Mesodermal cell (in vitro differentiated cells): ENCODE results near the gene CCND2.
A peak's percentile ranks its signal among the peaks of the same experiment; 100 is the strongest.

ENCODE experiments used
- H3K27ac ChIP-seq: 2 replicates; pipeline ENCODE4 v1.7.0; 2013; ENCODE audit warnings: mild to moderate bottlenecking, low read depth, low read length, moderate library complexity; ENCODE audit not compliant: severe bottlenecking
- H3K36me3 ChIP-seq: 2 replicates; pipeline ENCODE4 v1.7.1; 2013; ENCODE audit warnings: mild to moderate bottlenecking, low read length, moderate library complexity; ENCODE audit not compliant: control insufficient read depth, insufficient read depth
- H3K4me1 ChIP-seq: one replicate; pipeline ENCODE4 v1.7.1; 2013; ENCODE audit warnings: mild to moderate bottlenecking, low read length; ENCODE audit not compliant: insufficient read depth, control insufficient read depth, poor library complexity, severe bottlenecking
- H3K4me3 ChIP-seq: 2 replicates; pipeline ENCODE4 v1.7.0; 2013; ENCODE audit warnings: low read length, control low read depth, mild to moderate bottlenecking; ENCODE audit not compliant: insufficient read depth, poor library complexity, severe bottlenecking; ENCODE audit errors: extremely low read depth
- H3K9me3 ChIP-seq: 2 replicates; pipeline ENCODE4 v1.7.1; 2013; ENCODE audit warnings: mild to moderate bottlenecking, low read length, moderate library complexity; ENCODE audit not compliant: control insufficient read depth
- WGBS, 2 experiments: methylation state at CpG; one replicate each; pipeline ENCODE4 v1.1.5; 2013; ENCODE audit warnings: missing lambda C conversion rate in 2 of 2; ENCODE audit not compliant: insufficient coverage in 2 of 2; 5-methylcytosine and 5-hydroxymethylcytosine counted together

CCND2 gene

GRCh38 chr12:4293966-4294505 lies 20.5 kb downstream of the CCND2 start:
- Histone ChIP-seq H3K36me3 (peaks cover 98% of the 10 kb centered on the region), H3K27ac (no peak overlapping the region), H3K4me3 (no peak overlapping the region), H3K9me3 (no peaks in the 10 kb centered on the region), H3K4me1 (peaks cover 18% of the 10 kb centered on the region)
- 90 to 91% methylated on average over 13 of the region's 16 CpGs for WGBS, 2 experiments

- WGBS, 2 experiments, result 95% methylated on average over 5 of the region's 6 CpGs
- Histone ChIP-seq H3K27ac (no peak overlapping the region), H3K9me3 (no peaks in the 10 kb centered on the region), H3K4me3 (no peak overlapping the region), H3K36me3 (peaks cover 92% of the 10 kb centered on the region), H3K4me1 (peaks cover 10% of the 10 kb centered on the region)
Observed at GRCh38 chr12:4296751-4297150, 23.2 kb downstream of the CCND2 start.

- H3K4me3 ChIP-seq, result no peak overlapping the region
- peaks cover 92% of the 10 kb centered on the region for H3K36me3 ChIP-seq
- 96 to 97% methylated on average over 10 to 12 of the region's 13 CpGs for WGBS, 2 experiments
- H3K27ac ChIP-seq, result no peak overlapping the region
- H3K4me1 ChIP-seq, result peaks cover 17% of the 10 kb centered on the region
- H3K9me3 ChIP-seq, result no peaks in the 10 kb centered on the region
Observed at GRCh38 chr12:4297617-4298016, 24.1 kb downstream of the CCND2 start.

GRCh38 chr12:4300883-4301282 lies 27.3 kb downstream of the CCND2 start:
- H3K27ac ChIP-seq, result no peak overlapping the region
- H3K4me3 ChIP-seq, result no peak overlapping the region
- H3K36me3 ChIP-seq, result peaks cover 89% of the 10 kb centered on the region
- WGBS, 2 experiments, result 88 to 94% methylated on average over 2 to 5 of the region's 5 CpGs
- H3K4me1 ChIP-seq, result peaks cover 26% of the 10 kb centered on the region
- H3K9me3 ChIP-seq, result no peaks in the 10 kb centered on the region

GRCh38 chr12:4301932-4302501 lies 28.5 kb downstream of the CCND2 start:
- Histone ChIP-seq H3K4me3 (no peak overlapping the region), H3K9me3 (no peaks in the 10 kb centered on the region), H3K36me3 (peaks cover 86% of the 10 kb centered on the region), H3K27ac (no peak overlapping the region), H3K4me1 (peaks cover 29% of the 10 kb centered on the region)
- WGBS, 2 experiments, result 96 to 100% methylated on average over 10 to 11 of the region's 11 CpGs

GRCh38 chr12:4302881-4303280 lies 29.3 kb downstream of the CCND2 start:
- WGBS, 2 experiments, result 92 to 96% methylated on average over 4 of the region's 8 CpGs
- H3K27ac ChIP-seq, result peak overlapping the region; percentile 18
- H3K4me3 ChIP-seq, result no peak overlapping the region
- no peaks in the 10 kb centered on the region for H3K9me3 ChIP-seq
- peaks cover 34% of the 10 kb centered on the region for H3K4me1 ChIP-seq
- H3K36me3 ChIP-seq, result peaks cover 77% of the 10 kb centered on the region

GRCh38 chr12:4303750-4304149 lies 30.2 kb downstream of the CCND2 start:
- H3K4me1 ChIP-seq, result peaks cover 33% of the 10 kb centered on the region
- peak overlapping the region; percentile 32 for H3K27ac ChIP-seq
- H3K9me3 ChIP-seq, result no peaks in the 10 kb centered on the region
- 91 to 93% methylated on average over 3 of the region's 3 CpGs for WGBS, 2 experiments
- H3K36me3 ChIP-seq, result peaks cover 72% of the 10 kb centered on the region
- no peak overlapping the region for H3K4me3 ChIP-seq

GRCh38 chr12:4307593-4308333 lies 34.2 kb downstream of the CCND2 start:
- no peak overlapping the region for H3K4me3 ChIP-seq
- WGBS, 2 experiments, result 28 to 29% methylated on average over 24 to 25 of the region's 25 CpGs
- H3K27ac ChIP-seq, result peak overlapping the region; percentile 62
- peaks cover 17% of the 10 kb centered on the region for H3K4me1 ChIP-seq
- H3K9me3 ChIP-seq, result no peaks in the 10 kb centered on the region
- peaks cover 52% of the 10 kb centered on the region for H3K36me3 ChIP-seq

GRCh38 chr12:4308334-4308950 lies 34.9 kb downstream of the CCND2 start:
- Histone ChIP-seq H3K27ac (no peak overlapping the region), H3K9me3 (no peaks in the 10 kb centered on the region), H3K4me3 (no peak overlapping the region), H3K4me1 (peaks cover 13% of the 10 kb centered on the region), H3K36me3 (peaks cover 45% of the 10 kb centered on the region)
- WGBS, 2 experiments, result 88 to 95% methylated on average over 10 to 11 of the region's 14 CpGs

- Histone ChIP-seq H3K4me3 (no peak overlapping the region), H3K9me3 (no peaks in the 10 kb centered on the region), H3K36me3 (peaks cover 17% of the 10 kb centered on the region), H3K27ac (no peak overlapping the region), H3K4me1 (peaks cover 5% of the 10 kb centered on the region)
- 84 to 96% methylated on average over 2 to 3 of the region's 5 CpGs for WGBS, 2 experiments
Observed at GRCh38 chr12:4311776-4312175, 38.2 kb downstream of the CCND2 start.
